OCI-LY7 (cell line): ENCODE measurements around the gene TIGAR.

Experiments
- EZH2phosphoT487 ChIP-seq: fragments of 200-600 bp; sonication (generic); IDR thresholded peaks from 2 replicates; pipeline ENCODE4 v1.6.1; 2018; ENCODE audit warnings: low read depth, borderline replicate concordance, mild to moderate bottlenecking, mixed run types, antibody characterized with exemption, low read length, moderate library complexity, mixed read lengths
- TF ChIP-seq, protein P1 (sequence below): fragments of 200-600 bp; sonication (generic); conservative IDR thresholded peaks from 2 replicates; pipeline ENCODE4 v1.5.1; 2014; ENCODE audit warnings: mild to moderate bottlenecking, antibody characterized with exemption, low read length, moderate library complexity, mixed read lengths

DNA sequence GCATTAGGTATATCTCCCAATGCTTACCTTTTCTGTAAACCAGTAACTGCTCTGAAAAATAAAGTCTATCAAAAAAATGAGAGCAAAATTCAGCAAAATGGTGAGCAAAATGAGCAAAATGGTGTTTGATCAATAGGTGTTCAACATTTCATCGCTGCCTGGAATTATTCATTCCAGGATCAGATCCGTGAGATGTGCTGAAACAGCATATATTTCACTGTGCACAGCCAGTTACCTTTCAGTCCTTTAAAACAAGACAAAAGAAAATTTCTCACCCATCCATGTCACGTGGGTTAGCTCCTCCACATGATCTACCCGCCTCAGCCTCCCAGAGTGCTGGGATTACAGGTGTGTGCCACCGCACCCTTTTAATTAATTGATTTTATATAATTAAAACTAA, 66.6 kb downstream of the TIGAR start:
- TF ChIP-seq, protein P1, sequence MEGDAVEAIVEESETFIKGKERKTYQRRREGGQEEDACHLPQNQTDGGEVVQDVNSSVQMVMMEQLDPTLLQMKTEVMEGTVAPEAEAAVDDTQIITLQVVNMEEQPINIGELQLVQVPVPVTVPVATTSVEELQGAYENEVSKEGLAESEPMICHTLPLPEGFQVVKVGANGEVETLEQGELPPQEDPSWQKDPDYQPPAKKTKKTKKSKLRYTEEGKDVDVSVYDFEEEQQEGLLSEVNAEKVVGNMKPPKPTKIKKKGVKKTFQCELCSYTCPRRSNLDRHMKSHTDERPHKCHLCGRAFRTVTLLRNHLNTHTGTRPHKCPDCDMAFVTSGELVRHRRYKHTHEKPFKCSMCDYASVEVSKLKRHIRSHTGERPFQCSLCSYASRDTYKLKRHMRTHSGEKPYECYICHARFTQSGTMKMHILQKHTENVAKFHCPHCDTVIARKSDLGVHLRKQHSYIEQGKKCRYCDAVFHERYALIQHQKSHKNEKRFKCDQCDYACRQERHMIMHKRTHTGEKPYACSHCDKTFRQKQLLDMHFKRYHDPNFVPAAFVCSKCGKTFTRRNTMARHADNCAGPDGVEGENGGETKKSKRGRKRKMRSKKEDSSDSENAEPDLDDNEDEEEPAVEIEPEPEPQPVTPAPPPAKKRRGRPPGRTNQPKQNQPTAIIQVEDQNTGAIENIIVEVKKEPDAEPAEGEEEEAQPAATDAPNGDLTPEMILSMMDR, result no peak
- no peak for TF ChIP-seq EZH2phosphoT487
